Right lung (tissue), 5 donors: ENCODE measurements around the gene KCND3. TPM values are rescaled to one million over a fixed set of nuclear protein-coding genes. Genes with fewer than 3 reads are reported as not detected.
A peak's percentile ranks its signal among the peaks of the same experiment; 100 is the strongest.

Experiments used
- DNase-seq, 2 donors: peaks; one replicate each; pipeline ENCODE4 v3.0.0-alpha.2; 2013
- polyA plus RNA-seq, 5 donors: library from polyadenylated mRNA; unstranded; fragments of 120-200 nt; gene quantifications; one replicate each; pipeline versions ENCODE4 v1.2.1 to v1.2.3, GENCODE V29; 2013; ENCODE audit warnings: inconsistent platforms in 1 of 5, low replicate concordance in 1 of 5; ENCODE audit not compliant: insufficient read length in 5 of 5, insufficient read depth in 1 of 5

KCND3 gene
- polyA plus RNA-seq, 5 donors, result 0.40 to 0.85 (median 0.49) TPM

DNA sequence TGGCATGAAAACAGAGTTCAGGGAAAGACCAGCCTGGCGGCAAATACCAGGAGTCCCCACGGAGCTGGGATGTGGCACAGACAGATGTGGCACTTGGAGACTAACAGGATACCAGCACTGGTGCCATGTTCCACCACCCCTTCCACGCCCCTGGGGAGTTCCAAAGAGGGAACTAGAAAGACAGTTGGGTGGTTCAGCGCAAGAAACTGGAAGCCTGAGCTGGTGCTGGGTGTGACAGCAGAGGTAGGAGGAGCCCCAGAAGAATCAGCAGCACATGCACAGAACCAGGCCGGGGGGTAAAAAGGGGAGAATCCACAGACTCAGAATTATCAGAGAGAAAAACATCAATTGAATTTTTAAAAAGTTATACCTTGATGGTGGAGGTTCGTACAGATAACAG, 211.4 kb downstream of the KCND3 start:
- DNase-seq, result no peak

DNA sequence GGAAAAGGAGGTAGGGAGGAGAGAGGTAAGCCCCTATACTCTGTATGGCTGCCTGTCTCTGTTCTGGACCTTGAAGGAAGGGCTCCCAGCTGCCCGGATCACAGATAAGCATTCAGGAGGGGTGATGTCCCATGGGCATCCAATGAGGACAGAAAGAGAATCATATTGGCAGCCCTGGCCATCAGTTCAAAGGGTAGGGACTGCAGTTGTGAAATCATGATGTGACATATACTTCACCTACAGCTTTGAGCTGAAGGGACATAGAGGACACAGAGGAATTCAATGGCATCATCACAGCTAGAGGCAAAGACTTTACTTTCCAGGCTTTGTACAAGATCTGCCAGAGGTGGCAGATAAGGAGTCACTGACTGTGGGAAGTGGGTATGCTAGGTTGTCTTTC, 212.2 kb downstream of the KCND3 start:
- no peak for DNase-seq

DNA sequence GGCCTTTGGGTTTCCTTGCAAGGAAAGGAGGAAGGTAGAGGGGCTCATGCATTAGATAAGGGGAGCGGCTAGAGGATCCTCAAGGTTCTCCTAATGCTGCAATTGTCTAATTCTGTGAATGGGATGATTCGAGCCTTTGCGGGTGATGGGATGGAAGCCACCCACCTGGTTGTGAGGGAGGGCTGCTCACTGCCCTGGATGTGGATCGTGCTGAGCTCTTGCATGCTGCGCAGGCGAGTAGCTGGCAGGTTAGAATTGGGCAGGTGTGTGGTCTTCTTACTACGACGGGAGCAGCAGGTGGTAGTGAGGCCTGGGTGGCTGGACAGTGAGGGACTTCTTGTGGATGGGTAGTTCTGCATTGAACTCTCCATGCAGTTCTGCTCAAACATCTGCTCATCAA, 212.6 kb downstream of the KCND3 start:
- DNase-seq, result no peak

DNA sequence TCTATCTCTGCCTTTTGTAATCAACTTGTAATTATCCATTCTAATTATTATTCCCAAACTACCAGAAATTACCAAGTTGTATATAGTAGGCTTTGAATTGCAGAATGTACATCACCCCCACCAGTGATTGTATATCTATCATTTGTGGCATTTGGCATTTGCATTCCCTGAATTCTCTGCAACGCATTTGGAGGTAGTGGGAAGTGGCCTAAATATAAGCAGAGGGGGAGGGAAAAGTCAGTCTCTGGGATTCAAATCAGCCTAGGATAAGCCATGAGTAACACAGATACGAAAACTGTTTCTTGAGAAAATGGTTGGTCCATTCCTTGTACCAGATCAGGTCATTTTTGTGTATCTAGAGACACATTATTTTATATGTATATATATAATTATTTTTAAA, 213.1 kb downstream of the KCND3 start:
- no peak for DNase-seq

DNA sequence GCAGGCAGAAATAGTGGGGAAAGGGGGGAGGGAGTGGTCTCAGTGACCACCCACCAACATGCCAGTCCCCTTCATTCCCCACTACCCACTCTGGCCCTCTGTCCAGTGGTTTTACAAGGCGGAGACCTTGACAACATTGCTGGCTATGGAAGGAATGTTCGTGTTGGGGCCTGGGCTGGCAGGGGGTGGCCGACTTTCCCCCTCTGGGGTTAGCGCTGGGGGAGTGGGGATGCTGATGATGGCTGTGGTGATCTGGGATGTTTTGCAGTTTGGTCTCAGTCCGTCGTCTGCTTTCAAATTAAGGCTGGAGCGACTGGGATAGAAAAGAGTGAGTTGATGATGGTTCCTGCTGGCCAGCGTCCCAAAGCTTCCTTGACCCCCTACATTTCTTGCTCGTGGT, 213.5 kb downstream of the KCND3 start:
- no peak for DNase-seq

DNA sequence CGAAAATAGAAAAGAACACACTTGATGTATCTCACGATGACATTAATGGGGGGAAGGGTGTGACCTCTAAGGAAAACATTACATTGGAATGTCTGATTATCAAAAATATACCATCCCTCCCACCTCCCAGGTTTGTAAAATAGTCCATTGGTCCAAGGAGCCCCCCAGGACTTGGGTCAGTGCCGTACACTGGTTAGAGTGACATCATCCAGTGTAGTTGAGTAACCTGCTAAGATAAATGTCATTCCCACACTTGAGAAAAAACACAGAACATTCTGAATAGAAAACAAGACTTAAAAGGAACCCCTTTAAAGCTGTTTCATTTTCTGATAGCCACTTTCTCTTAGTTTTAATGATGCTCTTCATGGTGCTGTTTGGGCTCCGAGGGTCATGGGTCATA, 218.6 kb downstream of the KCND3 start:
- no peak for DNase-seq

DNA sequence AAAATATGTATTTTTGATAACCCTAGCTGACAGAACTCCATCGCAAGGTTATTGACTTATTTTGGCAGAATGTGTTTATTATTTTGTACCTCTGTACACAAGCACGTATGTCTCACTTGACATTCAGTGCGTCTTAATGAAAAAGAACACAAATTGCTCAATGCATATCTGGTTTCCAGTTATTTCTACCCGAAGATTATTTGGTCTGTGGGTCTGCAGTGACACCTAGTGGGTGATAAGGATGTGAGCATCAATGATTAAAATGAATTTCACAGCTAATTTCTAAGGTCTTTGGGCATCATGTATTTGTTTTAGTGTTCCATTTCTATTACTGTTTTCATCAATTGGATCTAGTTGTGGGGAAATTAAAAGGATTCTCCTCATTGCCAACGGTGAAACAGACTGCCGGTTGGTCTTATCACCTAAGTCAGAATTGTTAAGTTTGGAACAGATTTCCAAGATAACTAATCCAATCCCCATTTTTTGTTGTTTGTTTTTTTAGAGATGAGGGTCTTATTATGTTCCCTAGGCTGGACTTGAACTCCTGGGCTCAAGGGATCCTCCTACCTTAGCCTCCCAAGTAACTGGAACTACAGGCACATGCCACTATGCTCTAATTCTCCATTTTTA, 219.8 kb downstream of the KCND3 start:
- peak; percentile 44 to 60 for DNase-seq

DNA sequence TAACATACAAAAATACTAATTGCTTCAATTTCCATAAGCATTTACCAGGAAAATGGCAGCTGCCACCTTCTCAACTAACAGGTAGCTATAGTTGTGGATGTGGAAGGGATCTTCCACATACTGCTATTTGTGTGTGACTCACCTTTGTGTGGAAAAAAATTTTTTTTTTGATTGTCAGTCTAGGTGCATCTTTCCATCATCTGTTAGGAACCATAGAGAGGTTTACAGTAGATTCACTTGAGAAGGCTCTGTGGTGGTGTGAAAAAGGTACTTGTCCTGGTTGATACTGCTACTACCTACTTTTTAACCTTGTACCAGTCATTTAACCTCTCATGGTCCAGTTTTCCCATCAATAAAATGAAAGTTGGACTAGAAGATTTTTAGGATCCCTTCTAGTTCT, 220.8 kb downstream of the KCND3 start:
- DNase-seq, result no peak

DNA sequence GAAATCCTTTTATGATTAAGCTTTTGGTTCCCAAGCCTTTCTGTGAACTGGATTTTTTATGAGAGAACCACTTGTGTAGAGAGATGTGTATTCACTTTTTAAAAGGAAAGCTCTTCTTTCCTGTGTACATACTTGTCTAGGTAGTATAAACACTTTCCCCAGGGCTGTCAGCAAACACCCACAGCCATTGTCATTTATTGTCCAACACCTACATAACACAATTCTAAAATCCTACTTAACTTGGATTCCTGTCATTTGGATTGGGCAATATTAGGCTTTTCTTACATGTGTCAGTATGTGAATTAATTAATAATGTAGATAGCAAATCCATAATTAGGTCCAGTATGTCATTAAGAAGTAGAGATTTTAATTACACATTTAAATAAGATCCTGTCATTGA, 221.4 kb downstream of the KCND3 start:
- DNase-seq, result no peak

DNA sequence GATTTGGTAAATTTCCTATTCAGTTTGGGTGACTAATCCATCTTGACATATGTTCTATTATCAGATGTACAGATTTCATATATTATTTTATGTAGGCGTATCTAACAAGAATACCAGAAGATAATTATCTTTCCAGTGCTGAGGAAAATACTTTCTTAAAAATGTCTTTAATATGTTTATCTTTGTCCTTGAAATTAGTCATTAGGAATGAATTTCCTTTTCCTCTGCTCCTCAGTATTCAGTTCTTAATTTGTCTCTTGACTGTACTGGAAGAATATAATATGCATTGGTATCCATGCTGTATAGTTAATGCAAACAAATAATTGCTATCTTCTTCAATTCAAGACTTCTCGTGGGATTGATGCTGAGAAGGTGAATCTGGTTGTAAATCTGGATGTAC, 227.1 kb downstream of the KCND3 start:
- no peak for DNase-seq

DNA sequence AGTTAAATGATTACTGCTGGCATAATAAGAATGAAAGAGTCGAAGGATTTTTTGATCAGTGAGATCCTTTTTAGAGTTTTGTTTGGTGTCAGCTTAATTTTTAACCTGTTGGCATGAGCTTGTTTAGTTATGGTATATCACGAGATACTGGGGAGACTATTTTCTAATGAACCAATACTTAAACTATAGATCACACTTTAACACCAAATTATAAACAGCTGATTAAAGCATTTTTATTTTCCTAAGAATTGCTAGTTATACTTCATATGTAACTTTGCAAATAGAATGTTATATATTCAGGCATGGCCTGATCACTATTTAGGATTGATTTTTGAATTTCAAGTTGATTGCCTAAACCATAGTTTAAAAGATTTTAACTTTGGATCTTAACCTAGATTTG, 227.8 kb downstream of the KCND3 start:
- no peak for DNase-seq

DNA sequence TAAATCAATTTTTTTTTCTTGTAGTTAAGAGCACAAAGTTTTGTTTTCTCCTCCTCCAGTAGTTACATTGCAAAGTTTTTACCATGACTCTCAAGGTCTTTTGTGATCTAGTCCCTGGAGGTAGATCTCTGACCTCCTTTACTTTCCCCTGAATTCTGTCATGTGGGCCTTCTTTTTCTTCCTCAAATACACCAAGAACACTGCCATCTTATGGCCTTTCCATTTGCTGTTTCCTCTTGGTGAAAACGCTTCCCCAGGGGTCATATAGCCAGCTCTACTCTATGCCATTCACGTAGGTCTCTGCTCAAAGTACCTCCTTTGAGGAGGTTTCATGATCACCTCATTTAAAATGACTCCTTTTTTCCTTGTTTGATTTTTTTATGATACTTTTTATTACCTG, 231.1 kb downstream of the KCND3 start:
- DNase-seq, result no peak

DNA sequence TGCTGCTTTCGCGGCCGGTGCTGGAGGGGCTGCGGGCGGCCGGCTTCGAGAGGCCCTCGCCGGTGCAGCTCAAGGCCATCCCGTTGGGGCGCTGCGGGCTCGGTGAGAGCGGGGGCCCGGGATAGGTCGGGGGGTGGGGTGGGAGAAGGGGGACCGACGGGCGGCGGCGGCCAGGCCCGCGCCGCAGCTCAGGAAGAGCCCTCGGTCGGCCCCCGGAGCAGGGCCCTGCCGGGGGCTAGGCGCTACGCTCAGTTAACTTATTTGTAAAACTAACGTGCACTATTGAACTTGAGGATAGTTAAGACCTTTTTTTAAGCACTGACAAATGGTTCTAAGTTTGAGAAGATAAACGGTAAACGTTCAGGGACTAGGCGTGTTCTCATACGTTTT, 233.3 kb downstream of the KCND3 start:
- DNase-seq, result no peak

DNA sequence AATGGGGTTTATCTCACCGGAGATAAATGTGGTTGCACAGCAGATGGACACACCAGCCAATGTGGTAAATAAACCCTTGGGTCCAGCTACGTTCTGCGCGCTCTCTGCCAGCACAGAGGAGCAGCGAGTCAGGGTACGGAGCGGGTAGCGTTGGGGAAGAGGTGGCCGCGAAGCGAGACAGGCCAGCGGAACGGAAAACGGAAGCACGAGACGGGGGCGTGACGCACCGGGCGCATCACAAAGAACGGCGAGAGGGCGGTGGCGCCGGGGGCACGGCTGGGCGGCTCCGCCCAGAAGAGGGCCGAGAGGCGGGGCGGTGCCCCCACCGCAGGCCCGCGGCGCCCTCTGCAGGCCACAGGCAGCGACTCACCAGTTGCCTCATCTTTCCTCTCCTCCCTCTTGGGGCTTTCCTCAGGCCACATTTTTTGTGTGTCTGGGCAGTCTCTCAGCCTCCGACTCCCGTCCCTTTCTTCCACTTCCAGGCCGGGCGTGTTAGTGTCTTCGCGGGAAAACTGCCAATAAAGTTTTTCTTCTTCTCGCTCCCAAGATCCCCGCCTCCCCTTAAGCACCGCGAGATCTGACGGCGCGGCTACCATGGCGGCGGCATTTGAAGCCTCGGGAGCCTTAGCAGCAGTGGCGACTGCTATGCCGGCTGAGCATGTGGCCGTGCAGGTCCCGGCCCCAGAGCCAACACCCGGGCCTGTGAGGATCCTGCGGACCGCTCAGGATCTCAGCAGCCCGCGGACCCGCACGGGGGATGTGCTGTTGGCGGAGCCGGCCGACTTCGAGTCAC, 233.9 kb downstream of the KCND3 start, which contains the start of gene DDX20:
TSS of gene DDX20 (plus strand) at position 571 of the 793 bp plus-strand sequence. CDS start at position 595, 24 bp downstream.
- DNase-seq, result peak; percentile 97 to 98

DNA sequence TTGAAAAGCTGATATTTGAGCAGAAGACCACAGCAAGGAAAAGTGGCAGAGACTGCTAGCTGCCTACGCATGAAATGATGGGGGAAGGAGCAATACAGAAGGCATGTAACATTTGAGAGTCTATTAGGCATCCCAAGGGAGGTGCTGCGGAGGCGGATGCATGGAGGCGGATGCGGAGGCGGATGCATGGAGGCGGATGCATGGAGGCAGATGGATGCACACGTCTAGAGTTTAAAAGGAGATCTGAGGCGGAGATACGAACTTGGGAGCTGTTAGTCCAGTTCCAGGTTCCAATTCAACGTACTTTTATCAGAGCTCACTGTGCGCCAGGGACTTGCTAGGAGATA, 234.5 kb downstream of the KCND3 start:
- peak; percentile 31 to 41 for DNase-seq

DNA sequence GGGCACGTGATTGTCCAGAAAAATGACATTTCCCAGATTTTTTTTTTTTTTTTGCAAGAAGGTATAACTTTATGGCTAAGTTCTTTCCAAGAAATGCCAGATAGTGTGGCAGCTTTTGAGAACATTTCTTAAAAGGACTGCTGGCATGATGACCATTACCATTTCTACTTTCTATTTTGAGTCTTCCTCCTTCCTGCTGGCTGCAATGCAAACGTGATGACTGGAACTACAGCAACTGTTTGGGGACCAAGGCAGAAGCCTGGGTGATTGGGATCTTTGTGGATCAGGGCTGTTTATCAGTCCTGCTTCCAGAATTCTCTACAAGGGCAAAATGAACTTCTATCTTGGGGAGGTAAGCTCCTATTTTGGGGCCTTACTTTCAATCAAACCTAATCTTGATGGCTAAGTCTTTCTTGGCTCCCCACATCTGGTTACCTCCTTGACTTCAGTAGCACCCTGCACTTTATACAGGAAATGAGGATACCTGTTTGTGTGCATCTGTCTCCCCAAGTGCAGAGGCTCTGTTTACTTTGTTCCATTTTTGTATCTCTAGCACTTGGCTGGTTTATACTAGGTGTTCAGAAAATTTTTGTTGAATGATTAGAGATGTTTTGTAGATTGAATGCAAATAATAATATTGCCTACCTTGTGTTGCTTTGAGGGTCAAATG, 237.4 kb downstream of the KCND3 start:
- no peak for DNase-seq

DNA sequence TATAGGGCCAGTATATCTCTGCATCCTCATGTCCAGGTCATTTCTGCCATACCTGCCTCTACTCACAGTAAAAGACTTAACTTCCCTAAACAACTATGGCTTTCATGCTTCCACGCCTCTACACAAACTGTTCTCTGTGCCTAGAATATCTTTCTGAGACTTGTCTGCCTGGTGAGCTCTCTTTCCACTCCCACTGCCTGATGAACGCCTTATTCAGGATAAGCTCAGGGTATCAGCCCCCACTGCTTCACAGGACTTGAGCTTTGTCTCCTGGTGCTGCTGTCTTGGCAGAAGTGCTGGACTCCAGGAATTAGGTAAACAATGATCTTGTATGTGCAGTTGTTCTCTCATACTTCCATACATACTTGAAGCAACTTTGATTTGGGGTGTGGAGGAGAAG, 238.6 kb downstream of the KCND3 start:
- no peak for DNase-seq

DNA sequence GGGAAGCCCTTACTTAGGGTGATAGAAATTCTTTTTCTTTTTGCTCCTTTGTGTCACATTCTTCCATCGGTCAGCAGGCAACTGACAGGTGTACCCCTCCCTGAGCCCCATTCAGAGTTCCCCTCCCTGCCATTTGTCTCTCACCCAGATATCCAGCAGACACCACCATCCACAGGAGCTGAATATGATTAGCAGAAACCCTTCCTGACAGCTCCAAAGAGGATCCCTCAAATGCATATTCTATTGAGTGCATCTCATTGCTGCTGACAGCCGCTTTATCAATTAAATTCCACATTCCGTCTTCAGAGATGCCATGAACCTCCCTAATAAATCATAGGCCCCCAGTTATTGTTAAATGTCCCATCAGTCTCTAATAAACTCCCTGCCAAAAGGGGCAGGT, 239.8 kb downstream of the KCND3 start:
- no peak for DNase-seq

DNA sequence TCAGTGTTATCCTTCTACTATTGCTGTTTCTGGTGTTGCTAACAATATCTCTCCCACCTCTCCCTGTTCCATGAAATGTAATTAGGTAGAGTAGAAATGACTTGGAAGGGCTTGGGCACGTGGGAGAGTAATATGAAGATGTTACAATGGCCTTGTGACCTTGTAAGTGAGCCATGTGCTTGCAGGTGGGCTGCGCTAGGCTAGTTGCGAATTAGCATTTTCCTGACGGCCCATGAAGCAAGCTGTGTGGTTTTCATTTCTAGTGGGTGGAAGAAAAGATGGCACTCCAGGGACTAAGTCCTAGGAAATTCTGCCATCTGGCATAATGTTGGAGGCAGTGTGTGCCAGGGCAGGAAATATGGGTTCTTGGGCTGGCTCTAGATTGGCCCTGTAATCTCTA, 241.5 kb downstream of the KCND3 start:
- DNase-seq, result no peak

DNA sequence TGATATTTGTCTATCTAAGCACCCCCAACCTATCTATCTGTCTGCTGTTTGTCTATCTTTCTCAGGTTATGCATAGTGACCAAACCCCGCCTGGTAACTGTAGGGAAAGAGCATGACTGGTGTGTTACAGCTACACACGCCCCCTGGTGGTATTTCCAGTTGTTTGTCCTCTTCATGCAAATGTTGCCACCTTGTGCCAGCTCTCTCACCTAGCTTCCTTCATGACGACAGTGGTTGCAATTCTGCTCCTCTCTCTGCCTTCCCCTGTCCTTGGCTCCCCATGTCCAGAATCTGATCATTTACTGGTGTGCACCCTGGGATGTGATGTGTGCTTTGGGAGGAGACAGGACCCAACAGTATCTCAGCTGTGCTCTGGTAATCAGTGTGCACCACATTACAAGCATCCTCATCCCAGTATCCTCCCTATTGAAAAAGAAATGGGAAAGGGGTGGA, 242.2 kb downstream of the KCND3 start:
- DNase-seq, result no peak

DNA sequence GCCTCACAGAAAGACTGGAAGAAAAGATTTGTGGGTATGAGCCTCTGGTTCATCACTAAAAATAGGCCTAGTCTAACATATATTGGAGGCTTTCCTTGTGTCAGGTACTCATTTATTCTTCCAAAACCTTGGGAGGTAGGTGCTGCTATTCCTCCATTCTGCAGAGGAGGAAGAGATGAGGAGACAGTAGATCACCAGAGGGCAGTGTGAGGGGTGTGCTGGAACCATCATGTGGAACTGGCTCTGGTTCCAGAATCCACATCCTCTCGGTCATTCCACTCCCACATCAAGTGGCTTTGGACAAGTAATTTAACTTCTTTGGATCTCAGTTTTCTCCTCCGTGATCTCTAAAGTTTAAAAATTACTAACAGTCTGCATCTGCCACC, 242.9 kb downstream of the KCND3 start:
- no peak for DNase-seq

DNA sequence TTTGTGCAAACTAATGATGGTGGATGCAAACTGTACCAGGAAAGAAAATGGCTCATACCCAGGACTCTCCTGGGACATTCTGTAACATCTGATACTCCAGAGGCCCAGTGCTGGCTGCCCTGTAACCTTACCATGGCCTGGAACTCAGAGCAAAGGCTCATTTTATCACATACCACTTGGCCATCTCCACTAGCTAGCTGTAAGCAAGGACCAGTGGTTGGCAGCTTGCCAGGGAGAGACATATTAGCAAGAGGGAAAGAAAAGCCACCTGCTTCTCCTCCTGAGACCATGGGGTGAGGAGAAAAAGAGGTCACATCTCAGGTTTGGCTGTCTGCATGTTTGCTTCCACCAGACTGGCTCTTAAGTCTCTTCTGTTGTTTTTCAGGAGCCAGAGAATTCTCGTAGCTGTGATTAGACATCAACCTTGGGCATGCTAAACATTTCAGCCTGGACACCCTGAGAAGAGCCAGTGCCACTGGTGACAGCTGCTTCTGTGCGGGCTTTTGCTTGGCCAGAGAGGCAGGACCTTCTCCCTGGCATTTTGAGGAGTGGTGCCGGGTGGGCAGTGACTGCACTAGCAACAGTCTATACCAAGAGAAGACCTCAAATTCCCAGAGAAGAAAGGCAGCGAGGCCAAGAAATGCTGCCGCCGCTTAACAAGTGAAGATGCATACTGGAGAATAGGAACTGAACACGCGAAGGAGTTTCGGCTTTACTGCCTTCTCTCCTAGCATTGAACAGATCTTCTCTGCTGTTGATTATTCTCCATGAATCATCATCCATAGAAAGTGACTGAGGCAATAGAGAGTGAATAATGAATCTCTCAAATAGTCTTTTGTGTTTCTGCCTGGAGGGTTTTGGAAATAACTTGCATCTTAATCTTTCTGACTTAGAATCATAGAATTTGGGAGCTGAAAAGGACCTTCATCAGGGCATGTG, 243.5 kb downstream of the KCND3 start:
- DNase-seq, result no peak
